ENCODE measurements around the gene TTN. TPM values are rescaled to one million over a fixed set of nuclear protein-coding genes. Genes with fewer than 3 reads are reported as not detected.

Gene TTN
- total RNA-seq, 1 donor = under 0.01 TPM

DNA sequence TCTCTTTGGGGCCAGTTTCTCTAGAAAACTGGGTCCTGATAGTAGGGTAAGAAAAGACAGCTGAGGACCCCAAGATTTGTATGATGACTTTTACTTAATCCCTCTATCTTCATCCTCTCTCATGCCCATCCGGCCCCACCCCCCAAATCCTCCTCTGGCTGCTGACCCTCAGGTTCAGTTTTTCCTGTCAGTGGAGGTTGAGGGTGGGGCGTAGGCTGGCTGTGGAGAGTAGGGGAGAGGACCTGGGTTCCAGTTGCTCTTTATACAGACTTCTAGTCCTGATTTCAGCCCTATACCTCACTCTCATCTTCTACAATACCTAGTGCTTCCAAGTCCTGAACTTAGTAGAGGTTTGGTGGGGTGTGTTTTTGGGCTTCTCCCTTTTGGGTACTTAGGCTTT is 298.6 kb downstream of the TTN start:
- DNase-seq (ENCODE audit: low read depth) = no peak
- no peak for TF ChIP-seq CTCF (IDR thresholded peaks at IDR 0.05; ENCODE audit: insufficient read depth, low read depth, low read length)
- H3K4me3 ChIP-seq (ENCODE audit: low read depth, low read length) = no peak overlapping the region

DNA sequence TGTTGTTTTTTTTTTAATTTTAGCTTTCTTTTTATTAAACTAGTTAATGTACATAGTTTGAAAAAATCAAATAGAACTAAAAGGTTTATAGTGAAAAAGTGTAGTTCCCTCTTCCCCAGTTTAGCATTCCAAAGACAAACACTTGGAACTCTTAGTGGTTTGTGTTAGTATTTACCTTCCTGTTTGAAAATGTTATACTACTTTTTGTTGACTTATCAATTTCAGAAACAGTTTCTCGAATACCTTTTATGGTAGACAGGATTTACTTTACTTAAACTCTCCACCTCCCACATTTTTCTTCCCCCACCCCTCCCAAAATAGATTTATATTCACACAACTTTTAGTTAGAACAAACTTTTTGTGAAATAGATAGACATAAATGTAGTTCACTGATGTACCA is 300.3 kb downstream of the TTN start:
- no peak for TF ChIP-seq CTCF (IDR thresholded peaks at IDR 0.05; ENCODE audit: insufficient read depth, low read depth, low read length)
- DNase-seq (ENCODE audit: low read depth) = no peak
- H3K4me3 ChIP-seq (ENCODE audit: low read depth, low read length) = no peak overlapping the region

DNA sequence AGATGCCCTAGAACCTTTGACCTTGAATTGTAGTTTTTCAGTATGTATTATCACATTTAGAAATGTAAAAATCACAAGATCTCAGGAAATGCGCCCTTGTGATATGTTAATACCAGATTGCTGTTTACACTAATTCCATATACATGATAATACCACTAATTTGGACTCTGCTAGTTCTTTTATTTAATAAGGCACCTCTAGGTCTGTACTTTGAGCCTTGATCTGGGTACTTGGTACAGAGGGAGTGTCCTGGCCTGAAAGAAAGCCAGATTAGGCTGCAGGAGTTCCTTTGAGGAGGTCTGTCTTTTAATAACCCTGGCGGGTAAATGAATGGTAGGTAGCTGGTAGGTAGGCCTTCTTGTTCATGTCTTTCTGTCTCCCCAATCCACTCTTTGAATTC is 300.7 kb downstream of the TTN start:
- no peak for TF ChIP-seq CTCF (IDR thresholded peaks at IDR 0.05; ENCODE audit: insufficient read depth, low read depth, low read length)
- no peak for DNase-seq (ENCODE audit: low read depth)
- H3K4me3 ChIP-seq (ENCODE audit: low read depth, low read length) = no peak overlapping the region

DNA sequence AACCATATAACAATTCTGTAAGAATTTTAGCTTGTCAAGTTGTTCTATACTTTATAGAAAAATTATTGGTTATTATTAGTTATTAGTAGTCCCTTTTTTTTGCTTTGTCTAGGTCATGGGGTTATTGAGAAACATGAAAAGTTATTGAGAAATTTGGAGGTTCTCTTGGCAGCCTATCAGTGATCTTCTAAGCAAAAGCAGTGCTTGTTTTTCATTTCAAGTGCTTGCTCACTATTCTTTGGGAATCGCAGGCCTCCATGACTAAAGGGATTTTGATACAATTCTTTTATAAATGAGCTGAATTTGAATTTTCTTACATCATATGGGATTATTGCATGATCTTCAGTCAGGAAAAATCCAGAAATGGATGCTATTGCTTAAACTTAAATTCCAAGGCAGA is 301.1 kb downstream of the TTN start:
- H3K4me3 ChIP-seq (ENCODE audit: low read depth, low read length) = no peak overlapping the region
- no peak for TF ChIP-seq CTCF (IDR thresholded peaks at IDR 0.05; ENCODE audit: insufficient read depth, low read depth, low read length)
- no peak for DNase-seq (ENCODE audit: low read depth)

DNA sequence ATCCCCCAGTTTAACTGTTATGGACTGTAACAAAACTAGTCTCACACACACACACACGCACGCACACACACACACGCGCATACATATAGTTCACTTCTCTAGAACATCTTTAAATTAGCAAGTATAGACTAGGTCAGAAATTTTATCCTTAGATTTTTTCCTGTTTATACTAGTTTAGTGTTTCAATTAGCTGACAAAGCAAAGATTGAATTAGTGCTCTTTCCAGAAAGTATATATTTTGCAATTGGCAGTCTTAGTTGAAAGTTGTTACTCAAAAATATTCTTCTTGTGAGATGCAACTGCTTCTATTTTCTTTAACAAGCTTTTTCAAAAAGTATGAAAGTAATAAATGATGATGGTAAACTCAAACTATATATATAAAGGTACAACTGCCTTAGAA is 304.5 kb downstream of the TTN start:
- H3K4me3 ChIP-seq (ENCODE audit: low read depth, low read length) = no peak overlapping the region
- no peak for DNase-seq (ENCODE audit: low read depth)
- TF ChIP-seq CTCF (IDR thresholded peaks at IDR 0.05; ENCODE audit: insufficient read depth, low read depth, low read length) = no peak

DNA sequence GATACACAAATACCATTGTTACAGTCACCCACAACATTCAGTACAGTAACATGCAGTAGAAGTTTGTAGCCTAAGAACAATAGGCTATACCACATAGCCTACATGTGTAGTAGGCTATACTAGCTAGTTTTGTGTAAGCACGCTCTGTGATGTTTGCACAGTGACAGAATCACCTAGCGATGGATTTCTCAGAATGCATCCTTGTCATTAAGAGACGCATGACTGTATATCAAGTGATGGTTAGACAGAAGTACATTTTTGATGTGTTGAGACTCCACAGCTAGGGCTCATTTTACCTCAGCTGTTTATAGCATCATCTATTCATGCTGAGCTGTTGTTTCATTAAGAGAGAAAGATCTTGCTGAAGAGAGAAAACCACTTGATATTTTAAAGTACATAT is 307.6 kb downstream of the TTN start:
- no peak for TF ChIP-seq CTCF (IDR thresholded peaks at IDR 0.05; ENCODE audit: insufficient read depth, low read depth, low read length)
- H3K4me3 ChIP-seq (ENCODE audit: low read depth, low read length) = no peak overlapping the region
- DNase-seq (ENCODE audit: low read depth) = no peak

DNA sequence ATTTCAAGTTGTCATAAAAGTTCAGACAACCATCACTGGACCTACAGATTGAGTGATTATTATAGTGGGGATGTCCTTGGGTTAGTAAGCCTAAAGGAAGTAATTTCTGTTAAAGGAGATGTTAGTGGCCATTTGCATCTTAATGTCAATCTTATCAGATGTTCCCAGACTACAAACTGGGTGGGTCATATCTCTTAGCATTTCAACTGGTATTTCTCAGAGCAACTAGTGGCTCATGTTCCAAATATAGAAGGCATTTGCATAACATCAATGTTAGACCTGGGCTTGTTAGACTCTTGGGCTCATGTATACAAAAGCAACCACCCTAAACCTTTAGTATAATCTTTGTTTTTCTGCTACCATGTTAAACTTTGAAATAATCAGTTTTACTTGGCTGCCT is 309.1 kb downstream of the TTN start:
- H3K4me3 ChIP-seq (ENCODE audit: low read depth, low read length) = no peak overlapping the region
- no peak for DNase-seq (ENCODE audit: low read depth)
- TF ChIP-seq CTCF (IDR thresholded peaks at IDR 0.05; ENCODE audit: insufficient read depth, low read depth, low read length) = no peak

All from fibroblast of villous mesenchyme (primary cell).